ENCODE results near the gene EIF5.

- TF ChIP-seq YY1 (IDR thresholded peaks at IDR 0.05) = no peak
- no peak for TF ChIP-seq HNF4A (conservative IDR thresholded peaks at IDR 0.05)
- TF ChIP-seq ATF3 (IDR thresholded peaks at IDR 0.05) = no peak
- no peak for TF ChIP-seq RAD21 (IDR thresholded peaks at IDR 0.05)
- no peak for TF ChIP-seq CTCF (IDR thresholded peaks at IDR 0.05; ENCODE audit: low read depth, low read length, missing input control)
- TF ChIP-seq REST (IDR thresholded peaks at IDR 0.05) = no peak
Measured at GRCh38 chr14:103386713-103387329, 52.8 kb downstream of the EIF5 start.

Measured in liver (tissue), 3 donors.